Activated CD8-positive, alpha-beta memory T cell treated with anti-CD3 and anti-CD28 coated beads for 36 hours (primary cell): ENCODE measurements around the gene DOK6. TPM values are rescaled to one million over a fixed set of nuclear protein-coding genes. Genes with fewer than 3 reads are reported as not detected.
"Not testable (repeated sequence)": the region's sequence is repeated elsewhere in the genome, so short reads cannot be mapped to it uniquely, and the experiment has no call there.

Experiments used
- CTCF ChIA-PET: fragments of 350-600 bp; sonication (Branson Sonifier 250); formaldehyde crosslinking; loops from one replicate; lab custom pipeline; 2021; ENCODE audit warnings: antibody characterized with exemption; lab: Charles Lee
- POLR2A ChIA-PET: fragments of 350-600 bp; sonication (Branson Sonifier 250); formaldehyde crosslinking; loops from one replicate; lab custom pipeline; 2021; ENCODE audit warnings: antibody characterized with exemption; lab: Charles Lee
- total RNA-seq, 2 experiments: library from RNA; stranded (reverse); gene quantifications; one replicate each; pipeline ENCODE4 v1.2.3, GENCODE V29; 2021

The DOK6 gene
- not detected for total RNA-seq

- CTCF ChIA-PET = no interaction called here
- POLR2A ChIA-PET = no interaction called here
Measured at GRCh38 chr18:69400253-69400975, at the start of gene DOK6. Gene DOK6, plus strand, starts transcription at chr18:69400888.

- POLR2A ChIA-PET = no interaction called here
- CTCF ChIA-PET = no interaction called here
Measured at GRCh38 chr18:69353023-69353422, 47.7 kb upstream of the DOK6 start.

DNA sequence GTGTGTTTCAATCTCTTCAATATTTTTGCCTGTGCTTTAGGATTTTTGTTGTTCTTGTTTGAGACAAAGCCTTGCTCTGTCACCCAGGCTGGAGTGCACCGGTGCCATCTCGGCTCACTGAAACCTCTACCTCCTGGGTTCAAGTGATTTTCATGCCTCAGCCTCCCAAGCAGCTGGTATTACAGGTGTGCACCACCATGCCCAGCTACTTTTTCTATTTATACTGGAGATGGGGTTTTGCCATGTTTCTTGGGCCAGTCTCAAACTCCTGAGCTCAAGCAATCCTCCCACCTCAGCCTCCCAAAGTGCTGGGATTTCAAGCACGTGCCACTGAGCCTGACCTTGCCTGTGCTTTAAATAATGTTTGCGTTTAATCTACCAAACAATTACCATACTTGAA lies 43.1 kb upstream of the DOK6 start:
- CTCF ChIA-PET = no interaction called here
- POLR2A ChIA-PET = no interaction called here

- ChIA-PET CTCF (no interaction called here), POLR2A (no interaction called here)
Measured at GRCh38 chr18:69358212-69358895, 42.3 kb upstream of the DOK6 start.

DNA sequence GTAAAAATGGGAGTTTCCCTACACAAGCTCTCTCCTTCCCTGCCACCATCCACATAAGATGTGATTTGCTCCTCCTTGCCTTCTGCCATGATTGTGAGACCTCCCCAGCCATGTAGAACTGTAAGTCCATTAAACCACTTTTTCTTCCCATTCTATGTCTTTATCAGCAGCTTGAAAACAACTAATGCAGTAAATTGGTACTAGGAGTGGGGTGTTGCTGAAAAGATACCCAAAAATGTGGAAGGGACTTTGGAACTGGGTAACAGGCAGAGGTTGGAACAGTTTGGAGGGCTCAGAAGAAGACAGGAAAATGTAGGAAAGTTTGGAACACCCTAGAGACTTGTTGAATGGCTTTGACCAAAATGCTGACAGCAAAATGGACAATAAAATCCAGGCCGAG lies 40.9 kb upstream of the DOK6 start:
- CTCF ChIA-PET = not testable (repeated sequence)

DNA sequence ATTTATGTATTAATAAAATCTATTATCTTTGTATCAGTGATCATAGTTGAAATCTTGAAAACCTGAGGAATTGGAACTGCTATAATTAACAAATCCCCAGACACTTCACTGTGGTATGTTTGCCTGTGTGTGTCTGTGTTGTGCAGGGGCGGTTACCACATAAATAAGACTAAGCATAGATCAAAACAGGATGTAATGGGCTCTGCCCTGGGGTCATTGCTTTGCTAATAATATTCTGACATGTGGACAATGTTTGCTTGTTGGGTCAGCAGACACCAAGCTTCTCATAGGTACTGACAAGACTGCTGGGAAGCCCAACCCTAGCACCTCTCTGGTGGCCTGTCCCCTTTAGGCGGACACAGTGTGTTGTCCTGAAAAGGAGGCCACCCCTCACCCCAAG lies 35.8 kb upstream of the DOK6 start:
- POLR2A ChIA-PET = no interaction called here
- CTCF ChIA-PET = no interaction called here

More for the DNA sequence above, 40.9 kb upstream of the DOK6 start:
- POLR2A ChIA-PET = not testable (repeated sequence)

DNA sequence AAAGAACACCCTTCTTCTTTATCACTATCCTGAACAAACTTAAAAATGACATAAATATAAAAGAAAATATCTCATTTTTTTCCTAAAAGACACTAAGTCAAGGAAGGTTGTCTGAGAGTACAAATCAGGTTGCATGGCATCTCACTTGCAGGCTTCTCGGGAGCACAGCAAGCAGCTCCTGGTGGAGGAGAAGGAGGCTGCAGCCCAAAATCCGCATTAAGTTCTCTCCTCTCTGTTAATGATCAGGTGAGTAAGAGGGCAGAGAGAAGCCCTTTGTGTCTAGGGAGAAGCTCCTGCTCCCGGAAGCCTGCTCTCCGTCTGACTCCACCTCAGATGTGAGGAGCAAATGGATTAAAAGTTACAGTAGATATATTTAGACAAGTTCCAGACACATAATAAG lies 35.0 kb upstream of the DOK6 start:
- CTCF ChIA-PET = no interaction called here
- POLR2A ChIA-PET = no interaction called here

- POLR2A ChIA-PET = no interaction called here
- CTCF ChIA-PET = no interaction called here
Measured at GRCh38 chr18:69367104-69367503, 33.6 kb upstream of the DOK6 start.

DNA sequence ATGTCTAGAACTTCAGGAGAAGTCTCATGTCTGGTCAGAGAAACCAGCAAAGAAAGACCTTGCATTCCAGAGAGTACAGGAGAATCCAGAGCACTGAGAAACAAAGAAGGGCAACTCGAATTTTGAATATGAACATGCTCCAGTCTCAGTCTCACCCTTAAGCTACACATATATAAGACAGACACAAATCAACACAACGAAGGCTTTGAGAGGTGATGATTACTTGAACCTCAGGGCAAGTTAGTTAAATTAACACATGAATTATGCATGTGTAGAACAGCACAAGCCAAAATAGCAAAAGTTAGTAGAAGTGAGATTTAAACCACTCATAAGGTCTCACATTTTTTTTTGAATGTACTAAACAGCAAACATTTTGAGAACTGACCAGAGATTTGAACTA lies 29.0 kb upstream of the DOK6 start:
- ChIA-PET POLR2A (no interaction called here), CTCF (no interaction called here)

GRCh38 chr18:69380324-69380723 lies 20.4 kb upstream of the DOK6 start:
- POLR2A ChIA-PET = no interaction called here
- CTCF ChIA-PET = no interaction called here

DNA sequence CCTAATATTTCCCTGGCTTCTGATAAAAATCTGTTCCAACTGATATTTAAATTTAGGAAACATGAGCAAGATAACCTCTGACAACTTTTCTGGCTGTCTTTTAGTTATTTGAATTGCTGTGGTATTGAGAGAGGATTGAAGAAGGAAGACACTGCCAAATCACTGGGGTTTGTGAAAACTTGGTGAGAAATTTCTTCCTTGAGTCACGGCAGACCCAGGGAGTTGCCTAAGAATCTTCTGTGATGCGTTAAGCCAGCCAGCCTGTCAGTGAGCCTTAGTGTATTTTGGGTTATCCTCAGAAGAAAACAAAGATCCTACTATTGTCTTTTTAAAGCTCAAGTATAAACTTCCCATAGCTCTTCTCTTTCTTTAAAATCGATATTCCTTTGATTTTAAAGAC lies 17.5 kb upstream of the DOK6 start:
- POLR2A ChIA-PET = no interaction called here
- CTCF ChIA-PET = no interaction called here

DNA sequence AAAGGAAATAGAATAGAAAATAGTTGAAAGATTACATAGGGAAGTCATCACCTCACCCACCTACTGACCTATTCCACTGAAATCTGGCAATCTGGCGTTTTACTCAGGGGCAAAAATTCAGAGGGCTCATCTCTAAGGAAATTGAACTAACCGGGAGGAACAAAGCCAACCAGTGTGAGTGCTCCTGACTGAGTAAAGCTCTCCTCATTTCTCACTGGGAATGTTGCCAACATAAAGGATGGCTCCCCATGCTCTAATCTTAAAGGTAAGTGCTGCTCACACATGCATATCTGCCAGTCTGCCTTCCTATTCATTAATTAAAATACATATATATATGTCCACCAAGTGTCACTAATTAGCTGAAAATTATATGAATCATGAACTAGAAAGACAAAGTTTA lies 13.5 kb upstream of the DOK6 start:
- POLR2A ChIA-PET = no interaction called here
- CTCF ChIA-PET = no interaction called here

- POLR2A ChIA-PET = no interaction called here
- CTCF ChIA-PET = no interaction called here
Measured at GRCh38 chr18:69388222-69388621, 12.5 kb upstream of the DOK6 start.

GRCh38 chr18:69397096-69397495 lies 3.6 kb upstream of the DOK6 start:
- CTCF ChIA-PET = no interaction called here

GRCh38 chr18:69399253-69399652 lies 1.4 kb upstream of the DOK6 start:
- POLR2A ChIA-PET = no interaction called here

More at GRCh38 chr18:69397096-69397495, 3.6 kb upstream of the DOK6 start:
- POLR2A ChIA-PET = no interaction called here

DNA sequence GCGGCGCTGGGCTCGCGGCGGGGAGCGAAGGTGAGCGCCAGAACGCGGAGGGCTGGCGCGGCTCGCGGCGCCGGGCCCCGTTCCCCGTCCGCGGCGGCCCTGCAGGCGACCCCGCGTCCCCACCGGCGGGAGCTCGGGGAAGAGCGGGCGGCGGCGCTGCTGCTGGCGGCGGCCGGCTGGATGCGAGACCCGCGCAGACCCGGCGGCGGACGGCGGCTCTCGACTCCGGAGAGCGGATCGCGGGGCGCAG lies 213 bp downstream of the DOK6 start:
- POLR2A ChIA-PET = no interaction called here
- CTCF ChIA-PET = no interaction called here

More at GRCh38 chr18:69399253-69399652, 1.4 kb upstream of the DOK6 start:
- CTCF ChIA-PET = no interaction called here

DNA sequence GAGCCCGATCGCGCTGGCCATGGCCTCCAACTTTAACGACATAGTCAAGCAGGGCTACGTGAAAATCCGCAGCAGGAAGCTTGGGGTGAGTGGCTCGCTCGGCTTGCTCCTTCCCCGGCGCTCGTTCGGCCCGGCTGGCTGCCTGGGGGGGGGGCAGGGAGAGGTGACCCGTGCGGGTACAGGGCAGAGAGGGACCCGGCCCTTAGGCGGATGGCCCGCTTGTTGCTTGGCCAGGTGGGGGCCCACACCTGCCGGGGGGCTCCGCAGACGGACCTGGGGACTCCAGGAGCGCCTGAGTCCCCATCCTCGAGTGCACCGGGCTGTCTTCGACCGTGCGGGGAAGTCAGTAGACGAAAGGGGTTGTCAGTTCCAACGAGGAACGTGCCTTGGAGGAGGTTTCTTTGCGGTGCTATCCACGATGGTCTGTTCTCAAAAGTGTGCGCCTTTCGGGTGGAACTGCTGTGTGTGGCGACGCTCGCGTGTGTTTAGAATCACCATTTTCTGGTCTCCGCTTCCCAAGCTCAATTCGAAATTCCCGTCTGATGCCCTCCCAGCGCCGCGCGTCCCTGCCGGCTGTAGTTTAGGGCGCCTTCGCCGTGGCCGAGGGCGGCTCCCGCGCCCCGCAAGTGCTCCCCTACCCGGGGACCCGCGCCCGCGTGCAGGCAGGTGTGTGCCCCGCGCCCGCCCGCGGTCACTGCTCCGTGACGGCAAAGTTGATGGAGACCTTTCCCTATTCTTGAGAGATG lies 711 bp downstream of the DOK6 start:
- CTCF ChIA-PET = no interaction called here

GRCh38 chr18:69401972-69402532 lies 1.4 kb downstream of the DOK6 start:
- ChIA-PET POLR2A (no interaction called here), CTCF (no interaction called here)

More for the DNA sequence above, 711 bp downstream of the DOK6 start:
- POLR2A ChIA-PET = no interaction called here

- CTCF ChIA-PET = no interaction called here
- POLR2A ChIA-PET = no interaction called here
Measured at GRCh38 chr18:69402533-69402989, 1.9 kb downstream of the DOK6 start.

- ChIA-PET CTCF (no interaction called here), POLR2A (no interaction called here)
Measured at GRCh38 chr18:69408522-69408921, 7.8 kb downstream of the DOK6 start.
